Ureter (tissue), 1 donor: Measurements from ENCODE around the gene PPP1R12C. TPM values are rescaled to one million over a fixed set of nuclear protein-coding genes. Genes with fewer than 3 reads are reported as not detected.

Experiments
- DNase-seq: peaks from one replicate; pipeline ENCODE4 v3.0.0-alpha.2; 2020; ENCODE audit warnings: low spot score
- total RNA-seq: library from RNA; stranded (reverse); gene quantifications from one replicate; pipeline ENCODE4 v1.2.4, GENCODE V29; 2023
- donor health status: DM: yes; HTN: yes; CAD: no.

Gene PPP1R12C
- total RNA-seq, 1 donor from 2014 or later, result 183 TPM

- DNase-seq, result no peak
Observed at GRCh38 chr19:55046975-55047622, 70.3 kb downstream of the PPP1R12C start.

GRCh38 chr19:55044771-55045716 lies 72.4 kb downstream of the PPP1R12C start:
- DNase-seq, result no peak

GRCh38 chr19:55044286-55044685 lies 73.2 kb downstream of the PPP1R12C start:
- DNase-seq, result no peak

GRCh38 chr19:55042688-55043087 lies 74.7 kb downstream of the PPP1R12C start:
- DNase-seq, result no peak

- DNase-seq, result no peak
Observed at GRCh38 chr19:55042344-55042678, 75.1 kb downstream of the PPP1R12C start.

GRCh38 chr19:55041627-55042343 lies 75.7 kb downstream of the PPP1R12C start:
- DNase-seq, result no peak

GRCh38 chr19:55041244-55041626 lies 76.2 kb downstream of the PPP1R12C start:
- no peak for DNase-seq

Other genes starting within 250 kb of the PPP1R12C start
- 0.39 TPM for gene FCAR, start 243.4 kb downstream of the PPP1R12C start, total RNA-seq
- gene NCR1, start 211.5 kb downstream of the PPP1R12C start, total RNA-seq, result not detected
- not detected for gene NLRP7, start 170.1 kb downstream of the PPP1R12C start, total RNA-seq
- 75.1 TPM for gene NLRP2, start 151.3 kb downstream of the PPP1R12C start, total RNA-seq
- gene GP6, start 79.4 kb downstream of the PPP1R12C start, total RNA-seq, result 1.2 TPM
- 24.8 TPM for gene RDH13, start 54.5 kb downstream of the PPP1R12C start, total RNA-seq
- gene EPS8L1, start 41.8 kb downstream of the PPP1R12C start, total RNA-seq, result 64.6 TPM
- 0.89 TPM for gene TNNT1, start 31.6 kb upstream of the PPP1R12C start, total RNA-seq
- not detected for gene TNNI3, start 40.1 kb upstream of the PPP1R12C start, total RNA-seq
- gene DNAAF3, start 49.0 kb upstream of the PPP1R12C start, total RNA-seq, result 1.6 TPM
- not detected for gene SYT5, start 62.7 kb upstream of the PPP1R12C start, total RNA-seq
- 1.3 TPM for gene PTPRH, start 91.9 kb upstream of the PPP1R12C start, total RNA-seq
- 6.4 TPM for gene TMEM86B, start 111.1 kb upstream of the PPP1R12C start, total RNA-seq
- 65.1 TPM for gene PPP6R1, start 141.4 kb upstream of the PPP1R12C start, total RNA-seq
- gene HSPBP1, start 162.5 kb upstream of the PPP1R12C start, total RNA-seq, result 31.2 TPM
- gene BRSK1, start 166.4 kb upstream of the PPP1R12C start, total RNA-seq, result 10.6 TPM
- 1.9 TPM for gene TMEM150B, start 207.7 kb upstream of the PPP1R12C start, total RNA-seq
- gene KMT5C, start 222.2 kb upstream of the PPP1R12C start, total RNA-seq, result 12.0 TPM
- 3.7 TPM for gene COX6B2, start 237.1 kb upstream of the PPP1R12C start, total RNA-seq
- not detected for gene GARIN5B, start 245.6 kb upstream of the PPP1R12C start, total RNA-seq